HG03378 (cell line): ENCODE results near the gene NFS1.
"Not testable (repeated sequence)": the region's sequence is repeated elsewhere in the genome, so short reads cannot be mapped to it uniquely, and the experiment has no call there.

ENCODE experiments used
- ATAC-seq: cut with Tn5 transposase; IDR thresholded peaks from one replicate; pipeline ENCODE4 v1.9.1; 2021; ENCODE audit warnings: mild to moderate bottlenecking, moderate library complexity; ENCODE audit not compliant: unreplicated experiment

Gene NFS1

GRCh38 chr20:35710039-35710438, 10.9 kb upstream of the NFS1 start:
- no peak for ATAC-seq

- ATAC-seq = no peak
Observed at GRCh38 chr20:35709259-35709658, 10.1 kb upstream of the NFS1 start.

GRCh38 chr20:35708502-35708901, 9.3 kb upstream of the NFS1 start:
- no peak for ATAC-seq

- ATAC-seq = not testable (repeated sequence)
Observed at GRCh38 chr20:35706591-35707529, 7.7 kb upstream of the NFS1 start.

- ATAC-seq = not testable (repeated sequence)
Observed at GRCh38 chr20:35705894-35706293, 6.7 kb upstream of the NFS1 start.

- ATAC-seq = no peak
Observed at GRCh38 chr20:35704514-35705261, 5.5 kb upstream of the NFS1 start.

- no peak for ATAC-seq
Observed at GRCh38 chr20:35702824-35703695, 3.9 kb upstream of the NFS1 start.

GRCh38 chr20:35702051-35702823, 3.1 kb upstream of the NFS1 start:
- no peak for ATAC-seq

- no peak for ATAC-seq
Observed at GRCh38 chr20:35700625-35701148, 1.5 kb upstream of the NFS1 start.

GRCh38 chr20:35699957-35700624, 939 bp upstream of the NFS1 start:
- ATAC-seq = no peak

GRCh38 chr20:35698298-35699126, 640 bp downstream of the NFS1 start:
- peak; percentile 15 for ATAC-seq

GRCh38 chr20:35697696-35698297, 1.4 kb downstream of the NFS1 start:
- no peak for ATAC-seq

GRCh38 chr20:35695978-35696377, 3.2 kb downstream of the NFS1 start:
- no peak for ATAC-seq

GRCh38 chr20:35695245-35695749, 3.9 kb downstream of the NFS1 start:
- no peak for ATAC-seq

GRCh38 chr20:35690265-35690664, 8.9 kb downstream of the NFS1 start:
- ATAC-seq = no peak

- ATAC-seq = not testable (repeated sequence)
Observed at GRCh38 chr20:35686872-35687271, 12.3 kb downstream of the NFS1 start.

GRCh38 chr20:35685368-35685767, 13.8 kb downstream of the NFS1 start:
- ATAC-seq = not testable (repeated sequence)

GRCh38 chr20:35681960-35682359, 17.2 kb downstream of the NFS1 start:
- no peak for ATAC-seq
